ENCODE results near the gene AUTS2. TPM values are rescaled to one million over a fixed set of nuclear protein-coding genes. Genes with fewer than 3 reads are reported as not detected.

The AUTS2 gene
- polyA plus RNA-seq, 1 donor (not counting 4 experiments of a cell fraction or from before 2014, with no cell fraction given) = 4.7 TPM

DNA sequence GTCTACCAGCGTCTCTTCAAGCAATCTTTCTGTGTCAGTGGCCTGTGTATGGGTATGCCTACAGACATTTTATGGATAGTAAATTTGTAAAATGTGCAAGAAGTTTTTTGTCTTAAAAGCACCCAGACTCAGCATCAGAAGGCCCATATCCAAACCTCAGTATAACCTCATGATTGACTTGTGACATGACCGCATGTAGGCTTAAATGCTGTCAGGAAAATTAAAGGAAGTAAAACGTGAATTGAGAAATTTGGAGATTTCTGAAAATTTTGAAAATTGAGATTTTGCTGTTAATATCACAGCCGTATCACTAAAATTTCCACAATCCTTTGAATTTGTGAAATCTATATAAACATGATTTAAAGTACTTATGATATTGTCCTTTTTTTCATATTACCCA, 410.2 kb downstream of the AUTS2 start:
- Histone ChIP-seq H3K4me2 (ENCODE audit: control insufficient read depth, extremely low read depth, insufficient read depth, low read depth, low read length) (no peak overlapping the region), H3K36me3 (ENCODE audit: control insufficient read depth in 2 of 2, extremely low read depth in 1 of 2, insufficient read depth in 2 of 2, low read length in 2 of 2) (no peaks in the 10 kb centered on the region), H3K4me3 (ENCODE audit: control insufficient read depth in 2 of 3, extremely low read depth in 1 of 3, insufficient read depth in 2 of 3, low read depth in 1 of 3, low read length in 3 of 3) (no peak overlapping the region), H2AFZ (ENCODE audit: control insufficient read depth, low read length) (no peak overlapping the region), H3K4me1 (ENCODE audit: control insufficient read depth, extremely low read depth, insufficient read depth, low read length) (no peaks in the 10 kb centered on the region), H3K9ac (ENCODE audit: control insufficient read depth, extremely low read depth, insufficient read depth, low read length) (no peak overlapping the region), H3K9me1 (ENCODE audit: control insufficient read depth, extremely low read depth, insufficient read depth, low read length) (no peaks in the 10 kb centered on the region), H3K27me3 (ENCODE audit: control insufficient read depth, extremely low read depth, insufficient read depth, low read length) (no peaks in the 10 kb centered on the region), H4K20me1 (ENCODE audit: control insufficient read depth, extremely low read depth, insufficient read depth, low read length) (no peaks in the 10 kb centered on the region), H3K79me2 (ENCODE audit: control insufficient read depth, insufficient read depth, low read length) (no peaks in the 10 kb centered on the region), H3K9me3 (ENCODE audit: control insufficient read depth, low read depth, low read length) (no peaks in the 10 kb centered on the region), H3K27ac (ENCODE audit: control insufficient read depth, insufficient read depth, low read length) (no peak overlapping the region)
- dilution Hi-C loops (cut with MboI; ENCODE audit: extremely low pct_ligation_motif_present, low sequenced_read_pairs) = no loop called here
- no peak for FAIRE-seq
- TF ChIP-seq EZH2 (IDR thresholded peaks at IDR 0.05; ENCODE audit: low read length) = no peak
- TF ChIP-seq, protein P1, sequence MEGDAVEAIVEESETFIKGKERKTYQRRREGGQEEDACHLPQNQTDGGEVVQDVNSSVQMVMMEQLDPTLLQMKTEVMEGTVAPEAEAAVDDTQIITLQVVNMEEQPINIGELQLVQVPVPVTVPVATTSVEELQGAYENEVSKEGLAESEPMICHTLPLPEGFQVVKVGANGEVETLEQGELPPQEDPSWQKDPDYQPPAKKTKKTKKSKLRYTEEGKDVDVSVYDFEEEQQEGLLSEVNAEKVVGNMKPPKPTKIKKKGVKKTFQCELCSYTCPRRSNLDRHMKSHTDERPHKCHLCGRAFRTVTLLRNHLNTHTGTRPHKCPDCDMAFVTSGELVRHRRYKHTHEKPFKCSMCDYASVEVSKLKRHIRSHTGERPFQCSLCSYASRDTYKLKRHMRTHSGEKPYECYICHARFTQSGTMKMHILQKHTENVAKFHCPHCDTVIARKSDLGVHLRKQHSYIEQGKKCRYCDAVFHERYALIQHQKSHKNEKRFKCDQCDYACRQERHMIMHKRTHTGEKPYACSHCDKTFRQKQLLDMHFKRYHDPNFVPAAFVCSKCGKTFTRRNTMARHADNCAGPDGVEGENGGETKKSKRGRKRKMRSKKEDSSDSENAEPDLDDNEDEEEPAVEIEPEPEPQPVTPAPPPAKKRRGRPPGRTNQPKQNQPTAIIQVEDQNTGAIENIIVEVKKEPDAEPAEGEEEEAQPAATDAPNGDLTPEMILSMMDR (optimal IDR thresholded peaks at IDR 0.05 in 1 of 3, IDR thresholded peaks at IDR 0.05 in 1 of 3, conservative IDR thresholded peaks at IDR 0.05 in 1 of 3; ENCODE audit: extremely low read depth in 1 of 3, insufficient read depth in 2 of 3, low read length in 3 of 3) = no peak
- DNase-seq (ENCODE audit: low read depth, low spot score) = no peak

DNA sequence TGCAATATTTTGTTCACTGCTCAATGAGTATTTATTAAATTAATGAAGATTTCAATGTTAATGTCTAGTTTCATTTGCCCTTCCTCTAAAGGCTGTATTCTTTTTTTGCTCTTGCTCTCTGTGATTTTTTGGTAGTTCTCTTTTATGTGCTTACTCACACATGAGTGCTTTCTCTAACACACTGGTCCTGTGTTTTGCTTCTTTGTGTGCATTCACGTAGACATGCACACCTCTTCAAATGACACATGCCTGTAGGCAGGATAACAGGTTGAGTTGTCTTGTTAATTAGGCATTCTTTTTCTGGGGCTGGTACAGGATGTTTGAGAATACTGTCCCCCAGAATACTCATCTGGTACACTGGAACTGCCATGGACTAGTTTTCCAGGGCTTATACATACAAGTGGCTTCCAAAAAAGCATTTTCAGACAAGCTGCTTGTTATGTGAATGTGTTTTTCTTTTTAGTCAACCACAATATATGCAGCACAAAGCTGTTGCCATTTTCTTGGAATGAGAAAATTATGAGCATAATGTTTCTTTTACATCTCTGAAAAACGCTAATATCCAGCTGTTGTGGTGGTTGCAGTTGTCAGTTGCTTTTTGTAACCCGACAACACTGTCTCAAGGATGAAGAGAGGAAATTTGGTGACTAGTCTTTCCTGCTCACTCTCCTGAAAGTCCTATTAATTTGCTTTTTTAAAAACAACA, 416.4 kb downstream of the AUTS2 start:
- no peak overlapping the region for H3K27ac ChIP-seq (ENCODE audit: control insufficient read depth, insufficient read depth, low read length)
- no peak overlapping the region for H3K4me3 ChIP-seq (ENCODE audit: control insufficient read depth in 2 of 3, extremely low read depth in 1 of 3, insufficient read depth in 2 of 3, low read depth in 1 of 3, low read length in 3 of 3)
- H3K36me3 ChIP-seq (ENCODE audit: control insufficient read depth in 2 of 2, extremely low read depth in 1 of 2, insufficient read depth in 2 of 2, low read length in 2 of 2) = no peaks in the 10 kb centered on the region
- no peaks in the 10 kb centered on the region for H4K20me1 ChIP-seq (ENCODE audit: control insufficient read depth, extremely low read depth, insufficient read depth, low read length)
- H3K4me2 ChIP-seq (ENCODE audit: control insufficient read depth, extremely low read depth, insufficient read depth, low read depth, low read length) = no peak overlapping the region
- FAIRE-seq (no peak), DNase-seq (ENCODE audit: low read depth, low spot score) (no peak)
- no peak overlapping the region for H2AFZ ChIP-seq (ENCODE audit: control insufficient read depth, low read length)
- dilution Hi-C loops (cut with MboI; ENCODE audit: extremely low pct_ligation_motif_present, low sequenced_read_pairs) = no loop called here
- no peaks in the 10 kb centered on the region for H3K79me2 ChIP-seq (ENCODE audit: control insufficient read depth, insufficient read depth, low read length)
- H3K9me1 ChIP-seq (ENCODE audit: control insufficient read depth, extremely low read depth, insufficient read depth, low read length) = no peaks in the 10 kb centered on the region
- no peaks in the 10 kb centered on the region for H3K9me3 ChIP-seq (ENCODE audit: control insufficient read depth, low read depth, low read length)
- H3K27me3 ChIP-seq (ENCODE audit: control insufficient read depth, extremely low read depth, insufficient read depth, low read length) = no peaks in the 10 kb centered on the region
- no peaks in the 10 kb centered on the region for H3K4me1 ChIP-seq (ENCODE audit: control insufficient read depth, extremely low read depth, insufficient read depth, low read length)
- TF ChIP-seq, protein P1 (optimal IDR thresholded peaks at IDR 0.05 in 1 of 3, IDR thresholded peaks at IDR 0.05 in 1 of 3, conservative IDR thresholded peaks at IDR 0.05 in 1 of 3; ENCODE audit: extremely low read depth in 1 of 3, insufficient read depth in 2 of 3, low read length in 3 of 3) = no peak
- no peak for TF ChIP-seq EZH2 (IDR thresholded peaks at IDR 0.05; ENCODE audit: low read length)
- H3K9ac ChIP-seq (ENCODE audit: control insufficient read depth, extremely low read depth, insufficient read depth, low read length) = no peak overlapping the region
